GM12878 (cell line): ENCODE results near the gene CSF1. TPM values are rescaled to one million over a fixed set of nuclear protein-coding genes. Genes with fewer than 3 reads are reported as not detected.

ENCODE experiments used
- ATAC-seq: fragments of 200-7000 bp; cut with Tn5 transposase; 3 replicates; pipeline ENCODE4 v1.9.1; 2020; ENCODE audit warnings: mild to moderate bottlenecking, moderate library complexity
- Bru-seq: library from RNA; stranded (reverse); fragments of 400-500 nt; gene quantifications from one replicate; lab custom pipeline; 2021; lab: Mats Ljungman, UMichigan
- BruChase-seq, 2 experiments: library from RNA; stranded (reverse); fragments of 400-500 nt; gene quantifications; one replicate each; lab custom pipeline; 2021; lab: Mats Ljungman, UMichigan
- BruUV-seq: library from RNA; stranded (reverse); fragments of 400-500 nt; replicated peaks from 2 replicates; lab custom pipeline; 2021; lab: Mats Ljungman, UMichigan
- CTCF ChIA-PET: fragments of 300-600 bp; sonication (Branson Sonifier 250); formaldehyde crosslinking; extraction: SDS; loops from one replicate; lab custom pipeline; 2021; ENCODE audit warnings: inconsistent platforms; lab: Yijun Ruan, JAX
- POLR2A ChIA-PET: fragments of 350-600 bp; formaldehyde crosslinking; extraction: SDS; loops from one replicate; lab custom pipeline; 2021; ENCODE audit warnings: inconsistent platforms; lab: Charles Lee
- RAD21 ChIA-PET: fragments of 300-600 bp; sonication (Branson Sonifier 250); formaldehyde crosslinking; loops from one replicate; lab custom pipeline; 2023; ENCODE audit warnings: antibody characterized with exemption; ENCODE audit not compliant: unreplicated experiment; lab: Charles Lee
- SMC1A ChIA-PET: fragments of 300-600 bp; sonication (Branson Sonifier 250); formaldehyde crosslinking; loops from one replicate; lab custom pipeline; 2023; ENCODE audit not compliant: unreplicated experiment, uncharacterized antibody; lab: Charles Lee
- DNase-seq: peaks from one replicate; pipeline ENCODE4 v3.0.0-alpha.2; 2011; ENCODE audit warnings: low read depth, low spot score
- FAIRE-seq: peaks from 3 replicates; lab custom pipeline; 2011; peaks lifted over from hg19 to GRCh38; lab: Jason Lieb, UNC
- H2AFZ ChIP-seq: 2 replicates; pipeline ENCODE4 v1.6.0; 2011; ENCODE audit warnings: low read depth, low read length, control low read depth; ENCODE audit not compliant: control insufficient read depth
- H3K27ac ChIP-seq: 2 replicates; pipeline ENCODE4 v1.5.1; 2011; ENCODE audit warnings: control low read depth; ENCODE audit not compliant: control insufficient read depth, insufficient read depth
- H3K27me3 ChIP-seq, 2 experiments: replicated peaks in 1 of 2; 2 replicates each; pipeline versions ENCODE4 v1.6.0 to v1.6.1; 2011; ENCODE audit warnings: low read length in 1 of 2; ENCODE audit not compliant: control insufficient read depth in 2 of 2, insufficient read depth in 2 of 2
- H3K36me3 ChIP-seq, 2 experiments: 2 replicates each; pipeline ENCODE4 v1.5.1; 2011; ENCODE audit warnings: low read length in 1 of 2; ENCODE audit not compliant: control insufficient read depth in 2 of 2, insufficient read depth in 2 of 2
- H3K4me1 ChIP-seq: 2 replicates; pipeline ENCODE4 v1.6.1; 2011; ENCODE audit warnings: mild to moderate bottlenecking, low read length, moderate library complexity, mixed read lengths; ENCODE audit not compliant: control insufficient read depth, insufficient read depth
- H3K4me2 ChIP-seq: 2 replicates; pipeline ENCODE4 v1.6.0; 2011; ENCODE audit warnings: control low read depth; ENCODE audit not compliant: control insufficient read depth, insufficient read depth
- H3K4me3 ChIP-seq: fragments of 200-600 bp; sonication (generic); 2 replicates; pipeline ENCODE4 v1.5.1; 2016
- H3K79me2 ChIP-seq: 2 replicates; pipeline ENCODE4 v1.6.0; 2011; ENCODE audit warnings: low read length; ENCODE audit not compliant: control insufficient read depth, insufficient read depth
- H3K9ac ChIP-seq: 2 replicates; pipeline ENCODE4 v1.8.0; 2011; ENCODE audit warnings: low read length, control low read depth, mixed read lengths; ENCODE audit not compliant: control insufficient read depth, insufficient read depth
- H3K9me3 ChIP-seq: replicated peaks from 3 replicates; pipeline ENCODE4 v1.5.1; 2011; ENCODE audit warnings: mild to moderate bottlenecking, low read length; ENCODE audit not compliant: control insufficient read depth, insufficient read depth
- H4K20me1 ChIP-seq: 2 replicates; pipeline ENCODE4 v1.6.0; 2011; ENCODE audit not compliant: control insufficient read depth, insufficient read depth
- ASH2L ChIP-seq: fragments of 300-600, 200-600 bp; sonication (generic); IDR thresholded peaks from 2 replicates; pipeline ENCODE4 v1.6.1; 2017; ENCODE audit warnings: low read depth, mild to moderate bottlenecking, borderline replicate concordance
- EED ChIP-seq: sonication (generic); IDR thresholded peaks from 2 replicates; pipeline ENCODE4 v1.6.1; 2016; ENCODE audit warnings: antibody characterized with exemption, low read depth
- KLF5 ChIP-seq: fragments of 450-650 bp; IDR thresholded peaks from 2 replicates; pipeline ENCODE4 v1.6.1; 2014; ENCODE audit warnings: mild to moderate bottlenecking; ENCODE audit not compliant: partially characterized antibody
- RAD51 ChIP-seq: fragments of 450-650 bp; IDR thresholded peaks from 2 replicates; pipeline ENCODE4 v1.6.1; 2016; ENCODE audit warnings: moderate library complexity, mild to moderate bottlenecking, inconsistent platforms
- SUPT20H ChIP-seq: IDR thresholded peaks from 2 replicates; pipeline ENCODE4 v1.6.1; 2011; ENCODE audit warnings: low read depth, mild to moderate bottlenecking, low read length, moderate library complexity, borderline replicate concordance; ENCODE audit not compliant: control insufficient read depth
- TBL1XR1 ChIP-seq: IDR thresholded peaks from 2 replicates; pipeline ENCODE4 v1.6.1; 2012; ENCODE audit warnings: low read depth, low read length, improper control_type of control experiment
- WRNIP1 ChIP-seq: IDR thresholded peaks from 2 replicates; pipeline ENCODE4 v1.6.1; 2011; ENCODE audit warnings: low read depth, low read length, improper control_type of control experiment, borderline replicate concordance
- ZSCAN29 ChIP-seq: fragments of 450-650 bp; IDR thresholded peaks from 2 replicates; pipeline ENCODE4 v1.6.1; 2017; ENCODE audit warnings: mild to moderate bottlenecking, moderate library complexity
- WGBS: methylation state at CpG from one replicate; pipeline ENCODE4 v1.1.6; 2016; ENCODE audit warnings: low lambda C conversion rate; ENCODE audit not compliant: insufficient replicate concordance, insufficient coverage; ENCODE audit errors: missing lambda C conversion rate; 5-methylcytosine and 5-hydroxymethylcytosine counted together
- in situ Hi-C: fragments of 300-500 bp; cut with MboI; formaldehyde crosslinking; loops from 9 replicates; pipeline ENCODE4 v1.14.3; 2018; ENCODE audit warnings: mixed read lengths
- intact Hi-C: fragments of 100-400 bp; cut with micrococcal nuclease; formaldehyde crosslinking; loops from one replicate; pipeline ENCODE4 v1.14.2; 2022; ENCODE audit not compliant: unreplicated experiment
- long read RNA-seq, 2 experiments: library from polyadenylated mRNA; unstranded; transcript quantifications; one replicate each; pipeline ENCODE4 v2.0.0, GENCODE V29; 2019 to 2020
- polyA minus RNA-seq, 3 experiments: library from RNA; depleted of rRNA, polyadenylated mRNA; stranded (reverse); fragments of >200 nt; gene quantifications; 2 replicates each; pipeline ENCODE4 v1.2.3, GENCODE V29; 2011
- polyA plus RNA-seq, 11 experiments: library from polyadenylated mRNA; depleted of rRNA in 4 of 11; unstranded in 6 of 11; stranded (reverse) in 5 of 11; fragments of >200 nt; fragmentation: Nextera tagmentation in 4 of 11; fragmentation: Illumina TruSeq in 1 of 11; extraction: Ambion mirVana in 4 of 11; extraction: Trizol in 1 of 11; gene quantifications; 1 replicate in 1 of 11; 2 replicates in 10 of 11; pipeline versions ENCODE4 v1.2.1 to v1.2.3, GENCODE V29; 2011 to 2016; ENCODE audit warnings: inconsistent platforms in 2 of 11, missing spikeins in 2 of 11, low read depth in 1 of 11
- total RNA-seq, 4 experiments: library from RNA; depleted of rRNA in 3 of 4; stranded (reverse); fragments of >200 nt in 3 of 4; fragmentation: Illumina TruSeq in 1 of 4; extraction: Trizol in 1 of 4; gene quantifications; 2 replicates each; pipeline versions ENCODE4 v1.2.1 to v1.2.3, GENCODE V29; 2013 to 2021
- TF ChIP-seq, protein P1 (sequence below): fragments of 450-650 bp; IDR thresholded peaks from 2 replicates; pipeline ENCODE4 v1.6.1; 2016; ENCODE audit warnings: mild to moderate bottlenecking, moderate library complexity, borderline replicate concordance
- TF ChIP-seq, protein P2 (sequence below): fragments of 150-350 bp; IDR thresholded peaks from 2 replicates; pipeline ENCODE4 v1.6.1; 2014; ENCODE audit warnings: mild to moderate bottlenecking, low read depth, low read length

Gene CSF1, protein sequence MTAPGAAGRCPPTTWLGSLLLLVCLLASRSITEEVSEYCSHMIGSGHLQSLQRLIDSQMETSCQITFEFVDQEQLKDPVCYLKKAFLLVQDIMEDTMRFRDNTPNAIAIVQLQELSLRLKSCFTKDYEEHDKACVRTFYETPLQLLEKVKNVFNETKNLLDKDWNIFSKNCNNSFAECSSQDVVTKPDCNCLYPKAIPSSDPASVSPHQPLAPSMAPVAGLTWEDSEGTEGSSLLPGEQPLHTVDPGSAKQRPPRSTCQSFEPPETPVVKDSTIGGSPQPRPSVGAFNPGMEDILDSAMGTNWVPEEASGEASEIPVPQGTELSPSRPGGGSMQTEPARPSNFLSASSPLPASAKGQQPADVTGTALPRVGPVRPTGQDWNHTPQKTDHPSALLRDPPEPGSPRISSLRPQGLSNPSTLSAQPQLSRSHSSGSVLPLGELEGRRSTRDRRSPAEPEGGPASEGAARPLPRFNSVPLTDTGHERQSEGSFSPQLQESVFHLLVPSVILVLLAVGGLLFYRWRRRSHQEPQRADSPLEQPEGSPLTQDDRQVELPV
- 20.4 and 22.4 TPM in 2 replicates for total RNA-seq (2013; cell fraction: nucleolus; rRNA removed)
- total RNA-seq (2014; rRNA removed): 12.6 and 13.6 TPM in 2 replicates
- 8.2 and 8.5 TPM in 2 replicates for total RNA-seq (2014; rRNA removed; fragmentation: Illumina TruSeq; extraction: Trizol)
- total RNA-seq (2021): 30.7 and 31.5 TPM in 2 replicates
- polyA plus RNA-seq (2011; ENCODE audit: low read depth): 3.8 TPM
- polyA plus RNA-seq (2011; rRNA removed): 20.0 and 32.4 TPM in 2 replicates
- 24.3 and 31.2 TPM in 2 replicates for polyA plus RNA-seq (2011; cell fraction: cytosol; rRNA removed)
- 46.1 and 50.0 TPM in 2 replicates for polyA plus RNA-seq (2011; cell fraction: nucleus; rRNA removed)
- polyA plus RNA-seq (2012): 9.1 and 14.2 TPM in 2 replicates
- polyA plus RNA-seq (2014; fragmentation: Illumina TruSeq; extraction: Trizol): 7.9 and 12.4 TPM in 2 replicates
- polyA plus RNA-seq (2014; fragmentation: Nextera tagmentation; extraction: Ambion mirVana): 1 to 10 TPM; 1.2 to 2.0 TPM
- 20.4 and 21.2 TPM in 2 replicates for polyA plus RNA-seq (2014; rRNA removed)
- polyA plus RNA-seq (2016; fragmentation: Nextera tagmentation; extraction: Ambion mirVana): 10 to 100 TPM; 12.2 to 17.2 TPM
- polyA minus RNA-seq (2011; rRNA and poly(A)+ RNA removed): 17.7 and 19.2 TPM in 2 replicates
- 10.2 and 17.6 TPM in 2 replicates for polyA minus RNA-seq (2011; cell fraction: cytosol; rRNA and poly(A)+ RNA removed)
- polyA minus RNA-seq (2011; cell fraction: nucleus; rRNA and poly(A)+ RNA removed): 11.1 and 18.2 TPM in 2 replicates
- percentile 75 among the genes with signal in this experiment for Bru-seq, nascent RNA
- percentile 63 among the genes with signal in this experiment for BruChase-seq, experiment 1, labeled RNA remaining after a 6-hour chase
- percentile 64 among the genes with signal in this experiment for BruChase-seq, experiment 2, labeled RNA remaining after a 2-hour chase
- long read RNA-seq, experiment 1, full-length matches to known transcripts: 5 of 8 reads
- long read RNA-seq, experiment 1, partial matches to known transcripts: 2 of 8 reads
- long read RNA-seq, experiment 1, other reads (novel, unspliced or antisense): 1 of 8 reads
- long read RNA-seq, experiment 2, partial matches to known transcripts: 0 of 3 reads
- long read RNA-seq, experiment 2, other reads (novel, unspliced or antisense): 3 of 3 reads

- ChIA-PET RAD21 (interaction anchor here (1.4 kb wide), 1 partner anchor 74 kb away, joined by 10 read pairs; the partner anchor contains the start of gene AHCYL1), POLR2A (interaction anchor here (0.6 kb wide), 2 partner anchors 1551 to 1626 kb away, joined by 3 to 6 read pairs; no protein-coding TSS in a partner anchor), CTCF (no interaction called here), SMC1A (interaction anchor here (1.4 to 1.6 kb wide), 2 partner anchors 10 to 71 kb away, joined by 3 read pairs; no protein-coding TSS in a partner anchor)
- 1% methylated on average over 33 of the region's 45 CpGs for WGBS
- BruUV-seq: no TSS peak
- H3K9me3 ChIP-seq: no peaks in the 10 kb centered on the region
- H3K36me3 ChIP-seq: no peaks in the 10 kb centered on the region; a peak in 1 of 4 replicates
- H3K27ac ChIP-seq: peak within 1 kb of the TSS; percentile 64
- H3K9ac ChIP-seq: peak within 1 kb of the TSS; percentile 75
- intact Hi-C loops (loop anchor here (5.0 kb wide), 2 partner anchors 72 to 133 kb away; partner anchors contain the start of gene AHCYL1), in situ Hi-C loops (no loop called here)
- DNase-seq (peak; percentile 48), FAIRE-seq (no peak), ATAC-seq (peak; percentile 57)
- H2AFZ ChIP-seq: peak within 1 kb of the TSS; percentile 84
- H3K79me2 ChIP-seq: peaks cover 45% of the 10 kb centered on the region
- H3K27me3 ChIP-seq: no peaks in the 10 kb centered on the region
- H3K4me1 ChIP-seq: peaks cover 20% of the 10 kb centered on the region
- peak within 1 kb of the TSS; percentile 76 for H3K4me3 ChIP-seq
- H3K4me2 ChIP-seq: peak within 1 kb of the TSS; percentile 84
- no peaks in the 10 kb centered on the region for H4K20me1 ChIP-seq
- TF ChIP-seq KLF5 (no peak), EED (peak; percentile 67), RAD51 (no peak), TBL1XR1 (no peak), SUPT20H (no peak), ZSCAN29 (no peak), WRNIP1 (no peak), ASH2L (no peak)
- TF ChIP-seq, protein P1, sequence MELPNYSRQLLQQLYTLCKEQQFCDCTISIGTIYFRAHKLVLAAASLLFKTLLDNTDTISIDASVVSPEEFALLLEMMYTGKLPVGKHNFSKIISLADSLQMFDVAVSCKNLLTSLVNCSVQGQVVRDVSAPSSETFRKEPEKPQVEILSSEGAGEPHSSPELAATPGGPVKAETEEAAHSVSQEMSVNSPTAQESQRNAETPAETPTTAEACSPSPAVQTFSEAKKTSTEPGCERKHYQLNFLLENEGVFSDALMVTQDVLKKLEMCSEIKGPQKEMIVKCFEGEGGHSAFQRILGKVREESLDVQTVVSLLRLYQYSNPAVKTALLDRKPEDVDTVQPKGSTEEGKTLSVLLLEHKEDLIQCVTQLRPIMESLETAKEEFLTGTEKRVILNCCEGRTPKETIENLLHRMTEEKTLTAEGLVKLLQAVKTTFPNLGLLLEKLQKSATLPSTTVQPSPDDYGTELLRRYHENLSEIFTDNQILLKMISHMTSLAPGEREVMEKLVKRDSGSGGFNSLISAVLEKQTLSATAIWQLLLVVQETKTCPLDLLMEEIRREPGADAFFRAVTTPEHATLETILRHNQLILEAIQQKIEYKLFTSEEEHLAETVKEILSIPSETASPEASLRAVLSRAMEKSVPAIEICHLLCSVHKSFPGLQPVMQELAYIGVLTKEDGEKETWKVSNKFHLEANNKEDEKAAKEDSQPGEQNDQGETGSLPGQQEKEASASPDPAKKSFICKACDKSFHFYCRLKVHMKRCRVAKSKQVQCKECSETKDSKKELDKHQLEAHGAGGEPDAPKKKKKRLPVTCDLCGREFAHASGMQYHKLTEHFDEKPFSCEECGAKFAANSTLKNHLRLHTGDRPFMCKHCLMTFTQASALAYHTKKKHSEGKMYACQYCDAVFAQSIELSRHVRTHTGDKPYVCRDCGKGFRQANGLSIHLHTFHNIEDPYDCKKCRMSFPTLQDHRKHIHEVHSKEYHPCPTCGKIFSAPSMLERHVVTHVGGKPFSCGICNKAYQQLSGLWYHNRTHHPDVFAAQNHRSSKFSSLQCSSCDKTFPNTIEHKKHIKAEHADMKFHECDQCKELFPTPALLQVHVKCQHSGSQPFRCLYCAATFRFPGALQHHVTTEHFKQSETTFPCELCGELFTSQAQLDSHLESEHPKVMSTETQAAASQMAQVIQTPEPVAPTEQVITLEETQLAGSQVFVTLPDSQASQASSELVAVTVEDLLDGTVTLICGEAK: no peak
- TF ChIP-seq, protein P2, sequence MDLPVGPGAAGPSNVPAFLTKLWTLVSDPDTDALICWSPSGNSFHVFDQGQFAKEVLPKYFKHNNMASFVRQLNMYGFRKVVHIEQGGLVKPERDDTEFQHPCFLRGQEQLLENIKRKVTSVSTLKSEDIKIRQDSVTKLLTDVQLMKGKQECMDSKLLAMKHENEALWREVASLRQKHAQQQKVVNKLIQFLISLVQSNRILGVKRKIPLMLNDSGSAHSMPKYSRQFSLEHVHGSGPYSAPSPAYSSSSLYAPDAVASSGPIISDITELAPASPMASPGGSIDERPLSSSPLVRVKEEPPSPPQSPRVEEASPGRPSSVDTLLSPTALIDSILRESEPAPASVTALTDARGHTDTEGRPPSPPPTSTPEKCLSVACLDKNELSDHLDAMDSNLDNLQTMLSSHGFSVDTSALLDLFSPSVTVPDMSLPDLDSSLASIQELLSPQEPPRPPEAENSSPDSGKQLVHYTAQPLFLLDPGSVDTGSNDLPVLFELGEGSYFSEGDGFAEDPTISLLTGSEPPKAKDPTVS: no peak
These were observed at the start of gene CSF1 for GRCh38 chr1:109910123-109910962. Gene CSF1 (plus strand): TSS chr1:109910849. CDS start chr1:109911024, 175 bp downstream.
